ENCODE data around the gene TMEM130.
"Not testable (repeated sequence)": the region's sequence is repeated elsewhere in the genome, so short reads cannot be mapped to it uniquely, and the experiment has no call there.

Gene TMEM130

GRCh38 chr7:98875501-98875900, 5.7 kb upstream of the TMEM130 start:
- DNase-seq = no peak

GRCh38 chr7:98874942-98875341, 5.1 kb upstream of the TMEM130 start:
- no peak for DNase-seq

- DNase-seq = not testable (repeated sequence)
Observed at GRCh38 chr7:98873610-98874009, 3.8 kb upstream of the TMEM130 start.

GRCh38 chr7:98872328-98872924, 2.6 kb upstream of the TMEM130 start:
- peak; percentile 17 to 35 for DNase-seq

- no peak for DNase-seq
Observed at GRCh38 chr7:98870807-98871491, 1.1 kb upstream of the TMEM130 start.

GRCh38 chr7:98870121-98870651, 372 bp upstream of the TMEM130 start:
- peak; percentile 54 for DNase-seq

- no peak for DNase-seq
Observed at GRCh38 chr7:98869027-98869596, 702 bp downstream of the TMEM130 start.

- DNase-seq = no peak
Observed at GRCh38 chr7:98868450-98868849, 1.4 kb downstream of the TMEM130 start.

GRCh38 chr7:98866765-98867164, 3.0 kb downstream of the TMEM130 start:
- no peak for DNase-seq

- no peak for DNase-seq
Observed at GRCh38 chr7:98866351-98866750, 3.5 kb downstream of the TMEM130 start.

- no peak for DNase-seq
Observed at GRCh38 chr7:98864731-98865453, 4.9 kb downstream of the TMEM130 start.

GRCh38 chr7:98863601-98864000, 6.2 kb downstream of the TMEM130 start:
- DNase-seq = no peak

GRCh38 chr7:98862716-98863420, 6.9 kb downstream of the TMEM130 start:
- no peak for DNase-seq

- DNase-seq = no peak
Observed at GRCh38 chr7:98862203-98862602, 7.6 kb downstream of the TMEM130 start.

- DNase-seq = no peak
Observed at GRCh38 chr7:98860071-98860470, 9.7 kb downstream of the TMEM130 start.

GRCh38 chr7:98855610-98856422, 14.0 kb downstream of the TMEM130 start:
- no peak for DNase-seq

GRCh38 chr7:98852826-98853225, 17.0 kb downstream of the TMEM130 start:
- DNase-seq = no peak

GRCh38 chr7:98848918-98849317, 20.9 kb downstream of the TMEM130 start:
- no peak for DNase-seq

GRCh38 chr7:98842552-98842951, 27.3 kb downstream of the TMEM130 start:
- not testable (repeated sequence) for DNase-seq

GRCh38 chr7:98841179-98841997, 28.4 kb downstream of the TMEM130 start:
- DNase-seq = peak; percentile 48 to 62

GRCh38 chr7:98840722-98841121, 29.1 kb downstream of the TMEM130 start:
- DNase-seq = no peak
